HEK293 (cell line): Measurements from ENCODE around the gene SHISAL1.

Source experiments
- CTCF ChIP-seq: fragments of 450-650 bp; formaldehyde crosslinking; IDR thresholded peaks from 2 replicates; pipeline ENCODE4 v1.5.1; 2016; ENCODE audit warnings: missing biosample characterization, missing genetic modification characterization
- ZBTB11 ChIP-seq: fragments of 450-650 bp; formaldehyde crosslinking; conservative IDR thresholded peaks from 2 replicates; pipeline ENCODE4 v1.5.1; 2016; ENCODE audit warnings: low read depth, missing biosample characterization, missing genetic modification characterization

GRCh38 chr22:44196241-44196640 lies 116.5 kb downstream of the SHISAL1 start:
- TF ChIP-seq CTCF (no peak), ZBTB11 (tag by site-specific recombination) (no peak)
